NCI-H526 (cell line): ENCODE results near the gene RNF150.

Source experiments
- DNase-seq, 2 experiments: peaks; one replicate each; lab custom pipeline; 2025; lab: John Stamatoyannopoulos, UW

The RNF150 gene

GRCh38 chr4:140865253-140866217 lies 267.7 kb downstream of the RNF150 start:
- DNase-seq = no peak

GRCh38 chr4:140863197-140863596 lies 270.1 kb downstream of the RNF150 start:
- DNase-seq = no peak

DNA sequence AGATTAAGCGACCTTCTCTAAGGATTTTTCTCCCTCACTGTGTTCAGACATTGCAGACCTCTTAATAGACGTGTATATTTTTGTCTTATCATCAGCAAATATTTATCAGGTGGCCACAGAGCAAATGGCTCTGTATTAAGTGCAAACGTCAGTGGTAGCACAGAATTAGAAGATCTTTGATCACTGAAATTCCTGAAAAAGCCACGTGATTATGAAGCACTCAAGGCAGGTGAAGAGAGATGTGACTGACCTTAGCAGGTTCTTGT lies 271.2 kb downstream of the RNF150 start:
- DNase-seq = no peak

- peak; percentile 62 to 87 for DNase-seq
Measured at GRCh38 chr4:140861359-140862176, 271.7 kb downstream of the RNF150 start.

DNA sequence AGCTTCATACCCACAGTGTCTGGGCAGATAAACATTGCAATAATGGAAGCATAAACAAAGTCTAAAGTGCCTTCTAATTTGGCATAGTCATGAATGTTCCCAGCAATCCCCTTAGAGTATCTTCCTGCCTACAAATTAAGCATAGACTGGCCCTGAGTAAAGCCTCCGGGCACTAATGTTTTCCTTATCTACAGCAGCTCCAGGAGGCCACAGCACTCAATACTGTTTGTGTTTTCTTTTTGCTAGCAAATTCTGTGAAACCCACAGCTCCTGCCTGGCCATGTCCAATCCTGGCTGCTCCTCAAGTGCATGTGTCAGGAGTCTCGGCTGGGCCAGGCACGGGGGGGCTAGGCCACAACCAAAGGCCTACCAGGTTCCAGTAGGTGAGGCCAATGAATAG lies 274.4 kb downstream of the RNF150 start:
- DNase-seq = no peak

- DNase-seq = no peak
Measured at GRCh38 chr4:140857111-140857510, 276.2 kb downstream of the RNF150 start.

GRCh38 chr4:140856621-140857062 lies 276.6 kb downstream of the RNF150 start:
- DNase-seq = no peak

GRCh38 chr4:140854168-140854567 lies 279.1 kb downstream of the RNF150 start:
- DNase-seq = no peak

- no peak for DNase-seq
Measured at GRCh38 chr4:140851804-140852203, 281.5 kb downstream of the RNF150 start.

- peak; percentile 59 to 83 for DNase-seq
Measured at GRCh38 chr4:140851032-140851636, 282.1 kb downstream of the RNF150 start.

GRCh38 chr4:140849526-140849925 lies 283.7 kb downstream of the RNF150 start:
- DNase-seq = no peak

GRCh38 chr4:140846736-140847135 lies 286.5 kb downstream of the RNF150 start:
- DNase-seq = no peak

- DNase-seq = no peak
Measured at GRCh38 chr4:140844061-140844460, 289.2 kb downstream of the RNF150 start.

DNA sequence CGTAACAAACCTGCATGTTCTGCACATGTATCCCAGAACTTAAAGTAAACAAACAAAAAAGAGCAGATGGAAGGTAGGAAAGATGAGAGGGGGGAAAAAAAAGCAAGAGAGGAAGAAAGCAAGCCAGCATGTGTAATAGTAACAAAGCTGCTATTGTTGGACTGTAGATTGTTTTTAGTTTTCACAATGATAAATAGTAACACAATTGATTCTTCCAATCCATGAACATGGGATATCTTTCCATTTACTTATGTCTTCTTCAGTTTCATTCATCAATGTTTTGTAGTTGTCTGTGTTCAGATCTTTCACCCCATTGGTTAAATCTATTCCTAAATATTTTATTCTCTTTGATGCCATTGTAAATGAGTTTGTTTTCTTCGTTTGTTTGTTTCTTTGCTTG lies 292.1 kb downstream of the RNF150 start:
- DNase-seq = no peak

GRCh38 chr4:140839888-140840790 lies 293.1 kb downstream of the RNF150 start:
- no peak for DNase-seq

DNA sequence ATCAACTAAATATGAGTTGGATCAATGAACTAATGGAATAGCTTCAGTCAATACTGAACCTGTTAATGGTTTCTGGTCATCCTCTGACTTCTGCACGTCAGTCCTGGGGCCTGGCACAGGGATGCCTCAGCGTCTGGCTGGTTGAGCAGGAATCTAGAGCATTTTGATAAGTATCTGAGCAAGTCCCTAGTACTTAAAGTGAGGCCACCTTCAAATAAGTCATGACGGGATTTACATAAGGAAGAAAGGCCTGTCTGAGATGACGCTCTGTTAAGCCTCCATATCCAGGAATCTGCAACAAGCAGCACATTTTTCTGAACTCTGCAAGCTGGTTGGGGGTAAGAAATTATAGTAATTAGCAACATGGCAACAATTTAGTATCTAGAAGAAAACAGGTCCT lies 293.9 kb downstream of the RNF150 start:
- DNase-seq = no peak

- no peak for DNase-seq
Measured at GRCh38 chr4:140837736-140838135, 295.5 kb downstream of the RNF150 start.

GRCh38 chr4:140834839-140835495 lies 298.3 kb downstream of the RNF150 start:
- no peak for DNase-seq

DNA sequence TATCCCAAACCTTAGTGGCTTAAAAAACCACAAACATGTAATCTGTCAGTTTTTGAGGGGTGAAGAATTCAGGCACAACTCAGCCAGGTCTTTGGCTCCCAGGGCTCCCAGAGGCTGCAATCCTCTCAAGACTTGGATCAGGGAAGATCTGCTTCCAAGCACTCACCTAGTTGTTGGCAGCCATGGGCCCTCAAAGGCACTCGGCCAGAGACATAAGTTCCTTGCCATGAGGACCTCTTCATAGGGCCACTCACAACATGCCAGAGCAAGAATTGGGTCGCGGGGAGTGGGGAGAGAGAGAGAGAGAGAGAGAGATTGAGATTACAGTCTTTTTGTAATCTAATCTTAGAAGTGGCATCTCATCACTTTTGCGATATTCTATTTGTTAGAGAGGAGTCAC lies 300.0 kb downstream of the RNF150 start:
- DNase-seq = no peak

DNA sequence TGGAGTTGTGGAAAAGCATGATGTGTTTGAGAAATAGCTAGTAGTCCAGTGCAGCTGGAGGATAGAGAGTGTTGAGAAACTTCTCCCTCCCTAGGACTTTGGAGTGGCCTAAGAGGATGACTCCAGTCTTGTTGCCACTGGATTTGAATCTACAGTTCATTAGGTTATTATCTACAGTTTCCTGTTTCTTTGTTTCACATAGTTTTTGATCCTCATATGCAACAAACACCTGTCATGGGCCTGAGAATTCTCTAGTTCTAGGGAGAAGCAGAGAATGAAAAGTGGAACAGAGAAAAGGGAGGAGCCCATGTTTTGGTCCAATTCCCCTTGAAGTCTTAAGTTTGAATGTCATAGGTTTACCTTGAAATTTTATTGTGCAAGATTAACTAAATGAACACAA lies 303.4 kb downstream of the RNF150 start:
- DNase-seq = no peak

DNA sequence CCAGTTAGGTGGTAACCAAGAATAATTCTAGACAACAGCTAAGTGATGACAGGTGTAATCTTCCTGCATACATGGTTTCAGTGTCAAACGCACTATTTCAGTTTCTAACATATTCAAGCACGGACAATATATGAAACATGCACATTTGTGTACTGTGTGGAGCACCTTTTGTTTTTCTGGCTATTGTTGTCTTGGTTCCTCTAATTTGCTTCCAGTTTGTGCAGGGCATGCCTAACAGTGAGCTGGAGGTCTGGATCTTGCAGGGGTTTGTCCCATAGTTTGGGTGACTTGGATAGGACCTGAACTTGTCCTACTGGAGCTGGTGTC lies 306.6 kb downstream of the RNF150 start:
- DNase-seq = no peak
